DMS153 treated with DMSO at 0.1 percent for 48 hours (cell line): ENCODE data around the gene HUWE1.
A peak's percentile ranks its signal among the peaks of the same experiment; 100 is the strongest.

Experiments used
- DNase-seq: peaks from one replicate; lab custom pipeline; 2025; ENCODE audit not compliant: unreplicated experiment; lab: John Stamatoyannopoulos, UW

Gene HUWE1

GRCh38 chrX:53694642-53695041 is 8.1 kb upstream of the HUWE1 start:
- no peak for DNase-seq

DNA sequence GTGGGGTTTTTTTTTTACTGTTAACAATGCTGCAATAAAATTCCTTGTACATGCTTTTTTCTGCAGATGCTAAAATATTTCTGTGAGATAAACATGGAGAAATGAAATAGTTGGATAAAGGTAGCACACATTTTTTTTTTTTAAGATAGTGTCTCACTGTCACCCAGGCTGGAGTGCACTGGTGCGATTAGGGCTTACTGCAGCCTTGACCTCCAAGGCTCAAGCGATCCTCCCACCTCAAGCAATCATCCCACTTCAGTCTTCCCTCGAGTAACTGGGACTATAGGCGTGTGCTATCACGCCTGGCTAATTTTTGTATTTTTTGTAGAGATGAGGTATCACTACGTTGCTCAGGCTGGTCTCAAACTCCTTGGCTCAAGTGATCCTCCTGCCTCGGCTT is 1.8 kb upstream of the HUWE1 start:
- no peak for DNase-seq

- no peak for DNase-seq
Measured at GRCh38 chrX:53685711-53686110, 808 bp downstream of the HUWE1 start.

GRCh38 chrX:53684415-53685192 is 1.9 kb downstream of the HUWE1 start:
- DNase-seq: no peak

DNA sequence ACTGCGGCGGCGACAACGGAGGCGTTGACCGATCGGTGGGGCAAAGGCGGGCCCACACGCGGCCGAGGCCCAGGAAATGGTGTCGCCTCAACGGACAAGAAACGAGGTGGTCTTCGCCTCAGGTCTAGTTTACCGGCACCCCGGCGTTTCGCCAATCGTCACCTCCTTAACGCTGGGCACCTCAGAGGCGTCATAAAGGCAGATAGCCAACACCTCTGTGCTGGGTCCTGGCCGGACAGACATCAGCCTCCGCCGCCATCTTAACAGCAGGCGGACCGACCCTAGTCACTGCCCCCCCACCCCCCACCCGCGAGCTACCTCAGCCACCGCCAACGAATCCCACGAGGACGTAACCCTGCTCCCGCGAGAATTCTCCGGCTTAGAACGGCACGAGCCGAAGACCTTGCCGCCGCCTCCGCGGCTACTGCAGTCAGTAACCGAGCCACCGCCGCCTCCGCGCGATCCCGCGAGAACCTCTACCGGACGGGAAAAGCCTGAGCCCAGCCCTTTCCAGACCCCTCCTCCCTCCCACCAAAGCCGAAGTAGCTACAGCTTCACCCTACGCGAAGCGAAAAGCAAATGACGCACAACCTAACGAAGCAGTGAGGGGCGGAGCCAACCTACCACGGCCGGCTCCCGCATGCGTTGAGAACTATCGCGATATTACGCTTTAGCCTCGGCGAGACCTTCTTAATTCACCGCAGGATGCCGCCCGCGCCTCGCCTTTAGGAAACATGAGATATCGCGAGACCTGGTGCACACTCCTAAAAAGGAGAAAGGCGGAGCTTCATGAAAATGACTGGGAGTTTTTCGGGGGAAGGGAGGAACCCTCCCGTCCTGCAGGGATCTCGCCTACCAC is 2.7 kb downstream of the HUWE1 start:
- peak; percentile 82 for DNase-seq

DNA sequence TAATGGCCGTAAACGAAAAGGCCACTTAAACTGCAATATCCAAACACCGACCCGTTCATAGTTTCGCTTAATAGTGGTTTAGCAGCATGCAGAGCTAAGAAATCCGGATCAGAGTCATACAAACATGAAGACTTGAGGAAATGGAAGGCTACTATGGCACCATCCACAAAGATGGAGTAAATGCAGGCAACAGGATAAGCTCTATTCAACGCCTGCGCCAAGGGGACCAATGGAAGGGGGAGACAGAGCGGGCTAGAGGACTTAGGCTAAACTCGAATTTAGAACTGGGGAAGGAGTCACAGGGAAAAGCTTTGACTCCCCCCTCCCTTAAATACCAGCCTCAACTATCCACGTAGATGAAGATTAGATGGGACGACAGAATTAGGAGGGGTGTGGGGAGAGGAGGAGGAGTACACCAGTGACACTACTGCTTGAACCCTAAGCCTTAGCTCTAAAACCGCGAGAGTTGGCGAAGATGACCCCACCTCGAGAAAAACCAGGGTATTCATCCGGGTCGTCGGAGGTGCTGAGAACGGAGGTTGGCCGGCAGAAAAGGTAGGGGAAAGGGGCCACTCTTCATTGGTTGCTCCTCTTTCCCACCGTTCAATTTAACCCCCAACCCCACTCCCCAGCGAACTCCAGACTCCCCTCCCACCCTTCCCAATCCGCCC is 3.5 kb downstream of the HUWE1 start:
- DNase-seq: no peak

- DNase-seq: no peak
Measured at GRCh38 chrX:53681661-53682060, 4.9 kb downstream of the HUWE1 start.

- DNase-seq: no peak
Measured at GRCh38 chrX:53678667-53679066, 7.9 kb downstream of the HUWE1 start.

- no peak for DNase-seq
Measured at GRCh38 chrX:53677286-53677685, 9.2 kb downstream of the HUWE1 start.

- no peak for DNase-seq
Measured at GRCh38 chrX:53674581-53674980, 11.9 kb downstream of the HUWE1 start.

DNA sequence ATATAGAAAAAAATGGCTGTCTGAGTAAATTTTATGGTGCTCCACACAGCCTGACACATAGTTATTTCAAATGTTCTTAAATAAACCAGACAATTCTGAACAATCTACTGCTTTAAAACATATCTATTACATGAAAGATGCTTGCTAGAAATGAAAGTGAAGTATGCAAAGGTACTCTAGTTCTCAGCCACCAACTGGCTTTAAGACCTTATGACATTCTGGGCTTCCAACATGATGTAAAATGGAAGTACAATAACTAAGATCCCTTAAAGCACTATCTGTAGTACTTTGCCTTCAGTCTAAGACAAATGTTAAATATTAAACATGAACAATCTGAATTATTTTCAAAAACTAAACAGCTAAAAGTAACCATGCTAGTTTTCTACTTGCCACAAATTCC is 17.3 kb downstream of the HUWE1 start:
- no peak for DNase-seq

DNA sequence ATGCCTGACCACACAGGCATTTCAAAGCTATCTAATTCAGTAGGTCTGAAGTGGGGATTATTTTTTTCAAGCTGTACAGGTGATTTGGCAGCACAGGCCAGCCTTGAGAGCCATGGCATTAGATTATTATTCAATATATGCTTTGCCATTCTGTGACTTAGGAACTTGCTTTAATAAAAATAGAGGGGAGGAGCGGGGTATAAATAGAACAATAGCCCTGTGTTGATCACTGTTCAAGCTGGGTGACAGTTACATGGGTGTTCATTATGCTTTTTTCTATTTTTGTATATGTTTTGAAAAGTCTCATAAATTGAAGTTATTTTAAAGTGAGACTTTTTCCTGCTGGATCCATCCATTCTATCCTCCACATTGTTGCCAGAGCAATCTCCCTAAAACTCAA is 20.3 kb downstream of the HUWE1 start:
- no peak for DNase-seq

- DNase-seq: no peak
Measured at GRCh38 chrX:53660004-53660403, 26.5 kb downstream of the HUWE1 start.

- DNase-seq: no peak
Measured at GRCh38 chrX:53659039-53659438, 27.5 kb downstream of the HUWE1 start.

GRCh38 chrX:53656845-53657244 is 29.7 kb downstream of the HUWE1 start:
- DNase-seq: no peak

- DNase-seq: no peak
Measured at GRCh38 chrX:53654376-53654775, 32.1 kb downstream of the HUWE1 start.

DNA sequence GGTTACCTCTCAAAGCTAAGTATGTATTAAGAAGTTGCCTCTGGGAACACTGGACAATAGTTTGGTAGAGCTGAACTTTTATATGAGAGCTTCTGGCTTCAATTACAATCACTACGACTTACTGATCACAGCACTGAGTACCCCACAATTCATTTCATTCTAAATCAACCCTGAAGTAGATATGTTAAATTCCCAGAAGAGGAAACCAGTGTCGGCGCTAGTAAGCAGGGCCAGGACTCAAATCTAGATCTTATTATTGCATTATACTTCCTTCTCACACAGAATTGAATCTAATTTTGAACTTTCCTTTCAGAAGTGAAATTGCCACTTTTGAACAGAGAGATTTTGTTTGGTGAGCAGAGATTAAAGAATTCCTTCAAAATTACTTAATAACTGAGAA is 41.8 kb downstream of the HUWE1 start:
- DNase-seq: no peak

- no peak for DNase-seq
Measured at GRCh38 chrX:53642337-53642736, 44.2 kb downstream of the HUWE1 start.

- DNase-seq: no peak
Measured at GRCh38 chrX:53639257-53639656, 47.3 kb downstream of the HUWE1 start.

DNA sequence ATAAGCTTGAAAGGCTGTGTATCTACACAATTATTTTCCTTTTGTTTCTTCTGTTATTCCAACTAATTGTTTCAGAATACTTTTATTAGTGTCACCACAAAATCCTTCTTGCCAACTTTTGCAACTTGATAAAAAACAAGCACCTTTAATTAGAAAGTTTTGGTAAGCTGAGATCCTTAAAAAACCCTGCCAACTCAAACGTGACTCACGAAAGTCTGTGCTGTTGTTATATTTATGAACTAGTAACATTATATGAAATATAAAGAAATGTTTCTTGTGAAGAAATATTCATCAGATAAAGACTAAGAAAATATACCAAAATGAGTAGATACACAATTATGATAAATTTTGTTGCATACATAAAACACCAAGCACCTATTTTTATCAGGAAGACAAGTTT is 49.0 kb downstream of the HUWE1 start:
- DNase-seq: no peak

DNA sequence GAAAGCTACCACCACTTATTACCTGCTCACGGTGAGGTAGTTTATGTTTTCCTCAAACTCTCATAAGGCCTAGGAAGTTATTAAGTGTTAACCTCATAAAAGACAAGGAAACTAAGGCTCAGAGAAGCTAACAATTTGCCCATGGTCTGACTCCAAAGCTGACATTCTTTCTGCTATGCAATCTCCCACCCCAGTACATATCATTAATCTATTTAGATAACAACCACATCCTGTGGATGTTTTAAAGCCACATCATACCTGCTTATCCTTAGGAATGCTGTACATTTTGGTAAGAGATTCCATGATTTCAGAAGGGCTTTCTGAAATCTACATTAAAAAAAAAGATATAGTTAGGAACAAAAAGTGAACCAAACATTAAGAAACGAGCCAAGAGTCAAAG is 55.4 kb downstream of the HUWE1 start:
- DNase-seq: no peak

GRCh38 chrX:53630261-53630660 is 56.3 kb downstream of the HUWE1 start:
- DNase-seq: no peak
